ENCODE data around the gene GDF2.

The GDF2 gene

GRCh38 chr10:47360419-47361040, 38.3 kb downstream of the GDF2 start:
- no peak for DNase-seq (ENCODE audit: low read depth)
- H3K4me3 ChIP-seq (replicated peaks; ENCODE audit: low read depth, low read length): no peak overlapping the region
- no peak for TF ChIP-seq CTCF (IDR thresholded peaks at IDR 0.05; ENCODE audit: low read length, missing control alignments)

GRCh38 chr10:47361293-47361692, 39.0 kb downstream of the GDF2 start:
- DNase-seq (ENCODE audit: low read depth): peak; percentile 49
- H3K4me3 ChIP-seq (replicated peaks; ENCODE audit: low read depth, low read length): no peak overlapping the region
- peak; percentile 96 for TF ChIP-seq CTCF (IDR thresholded peaks at IDR 0.05; ENCODE audit: low read length, missing control alignments)

DNA sequence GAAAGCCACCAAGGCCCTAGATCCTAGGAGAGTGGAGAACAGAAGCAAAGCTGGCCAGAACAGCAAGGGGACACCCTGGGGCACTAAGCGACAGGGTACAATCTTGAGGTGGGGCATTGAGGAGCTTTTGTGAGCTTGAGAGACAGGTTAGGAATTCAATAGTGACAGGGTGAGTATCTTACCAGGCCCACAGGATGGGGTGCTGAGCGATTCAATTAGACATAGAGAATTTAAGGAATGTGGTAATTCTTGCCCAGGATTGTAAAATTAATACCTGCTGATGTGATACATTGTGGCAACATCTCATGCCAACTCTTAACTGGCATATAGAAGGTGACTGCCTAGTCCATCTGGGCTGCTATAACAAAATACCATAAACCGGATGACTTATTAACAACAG, 39.9 kb downstream of the GDF2 start:
- H3K4me3 ChIP-seq (replicated peaks; ENCODE audit: low read depth, low read length): no peak overlapping the region
- no peak for TF ChIP-seq CTCF (IDR thresholded peaks at IDR 0.05; ENCODE audit: low read length, missing control alignments)
- DNase-seq (ENCODE audit: low read depth): no peak

GRCh38 chr10:47363781-47364180, 41.5 kb downstream of the GDF2 start:
- no peak for TF ChIP-seq CTCF (IDR thresholded peaks at IDR 0.05; ENCODE audit: low read length, missing control alignments)

DNA sequence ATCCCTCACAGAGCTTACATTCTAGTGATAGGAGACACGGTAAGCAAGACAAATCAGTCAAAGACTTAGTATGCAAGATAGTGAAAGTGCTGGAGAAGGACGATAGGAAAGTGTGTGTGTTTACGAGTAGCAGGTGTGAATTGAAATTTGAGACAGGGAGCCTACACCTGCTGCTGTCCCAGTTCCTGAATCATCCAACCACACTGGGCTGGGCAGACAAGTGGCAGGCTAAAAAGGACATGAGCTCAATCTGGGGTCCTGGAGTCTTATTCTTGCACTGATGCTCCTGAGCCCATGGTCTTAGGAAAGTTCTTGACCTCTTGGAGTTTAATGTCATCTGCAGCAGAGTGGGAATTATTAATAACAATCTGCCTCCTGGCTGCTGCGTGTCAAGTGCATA, 42.1 kb downstream of the GDF2 start:
- no peak for TF ChIP-seq CTCF (IDR thresholded peaks at IDR 0.05; ENCODE audit: low read length, missing control alignments)

More at GRCh38 chr10:47363781-47364180, 41.5 kb downstream of the GDF2 start:
- no peak overlapping the region for H3K4me3 ChIP-seq (replicated peaks; ENCODE audit: low read depth, low read length)
- DNase-seq (ENCODE audit: low read depth): no peak

DNA sequence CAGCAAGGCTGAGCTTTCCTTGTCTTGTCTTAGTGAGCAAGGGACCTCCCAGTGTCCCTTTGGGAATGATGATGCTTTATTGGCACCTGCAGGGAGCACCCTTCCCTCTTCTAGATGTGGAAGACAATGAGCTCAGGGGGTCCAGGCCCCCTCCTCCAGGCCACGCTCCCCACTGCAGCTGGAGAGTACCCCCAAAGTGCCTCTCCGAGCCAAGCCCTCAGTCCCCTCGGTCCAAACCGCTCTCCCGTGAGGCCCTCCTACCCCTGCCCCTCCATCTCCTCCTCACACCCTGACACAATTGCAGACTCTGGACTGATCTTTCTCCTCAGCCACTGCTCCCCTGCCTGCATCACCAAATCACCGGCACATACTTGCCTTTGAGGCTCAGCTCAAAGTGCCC, 42.7 kb downstream of the GDF2 start:
- no peak for TF ChIP-seq CTCF (IDR thresholded peaks at IDR 0.05; ENCODE audit: low read length, missing control alignments)
- DNase-seq (ENCODE audit: low read depth): no peak
- no peak overlapping the region for H3K4me3 ChIP-seq (replicated peaks; ENCODE audit: low read depth, low read length)

More for the DNA sequence above, 42.1 kb downstream of the GDF2 start:
- no peak overlapping the region for H3K4me3 ChIP-seq (replicated peaks; ENCODE audit: low read depth, low read length)
- DNase-seq (ENCODE audit: low read depth): no peak
